HT1080 (cell line): ENCODE measurements around the gene ADORA2B. TPM values are rescaled to one million over a fixed set of nuclear protein-coding genes. Genes with fewer than 3 reads are reported as not detected.
"Not testable (repeated sequence)": the region's sequence is repeated elsewhere in the genome, so short reads cannot be mapped to it uniquely, and the experiment has no call there.

Source experiments
- DNase-seq: peaks from one replicate; pipeline ENCODE4 v3.0.0-alpha.2; 2015; ENCODE audit warnings: low read depth
- polyA plus RNA-seq, 2 experiments: library from polyadenylated mRNA; depleted of rRNA; stranded (reverse); fragments of >200 nt; gene quantifications; 2 replicates each; pipeline ENCODE4 v1.2.3, GENCODE V29; 2015
- total RNA-seq: library from RNA; depleted of rRNA; stranded (reverse); fragments of >200 nt; shearing (Covaris generic); gene quantifications from 2 replicates; pipeline ENCODE4 v1.2.3, GENCODE V29; 2014; rRNA removed

Gene ADORA2B
- 2.8 and 3.2 TPM in 2 replicates for total RNA-seq
- polyA plus RNA-seq (2015; cell fraction: cytosol; rRNA removed) = 6.1 and 7.7 TPM in 2 replicates
- 10.8 and 12.4 TPM in 2 replicates for polyA plus RNA-seq (2015; cell fraction: nucleus; rRNA removed)

DNA sequence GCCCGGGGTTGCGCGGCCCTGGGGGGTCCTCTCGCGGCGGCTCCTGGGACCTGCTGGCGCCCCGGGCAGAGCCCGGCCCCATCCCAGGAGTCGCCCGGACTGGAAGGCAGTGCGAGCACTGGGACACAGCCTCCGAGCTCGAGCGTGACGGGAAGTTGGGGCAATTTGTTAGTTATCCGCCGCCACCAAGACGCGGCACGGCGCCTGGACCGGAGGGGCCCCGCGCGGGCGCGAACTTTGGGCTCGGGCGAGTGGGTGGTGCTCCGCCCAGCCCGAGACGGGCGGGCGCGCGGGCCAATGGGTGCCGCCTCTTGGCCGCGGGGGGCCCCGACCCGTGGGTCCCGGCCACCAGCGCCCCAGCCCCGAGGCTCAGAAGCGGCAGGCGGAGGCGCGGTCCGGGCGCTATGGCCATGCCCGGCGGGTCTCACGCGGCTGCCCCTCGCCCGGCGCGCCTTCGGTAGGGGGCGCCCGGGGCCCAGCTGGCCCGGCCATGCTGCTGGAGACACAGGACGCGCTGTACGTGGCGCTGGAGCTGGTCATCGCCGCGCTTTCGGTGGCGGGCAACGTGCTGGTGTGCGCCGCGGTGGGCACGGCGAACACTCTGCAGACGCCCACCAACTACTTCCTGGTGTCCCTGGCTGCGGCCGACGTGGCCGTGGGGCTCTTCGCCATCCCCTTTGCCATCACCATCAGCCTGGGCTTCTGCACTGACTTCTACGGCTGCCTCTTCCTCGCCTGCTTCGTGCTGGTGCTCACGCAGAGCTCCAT, at the start of gene ADORA2B:
Gene ADORA2B, plus strand, starts transcription at position 372 of the 768 bp plus-strand sequence. Its CDS starts 119 bp downstream, at position 491.
- no peak for DNase-seq

DNA sequence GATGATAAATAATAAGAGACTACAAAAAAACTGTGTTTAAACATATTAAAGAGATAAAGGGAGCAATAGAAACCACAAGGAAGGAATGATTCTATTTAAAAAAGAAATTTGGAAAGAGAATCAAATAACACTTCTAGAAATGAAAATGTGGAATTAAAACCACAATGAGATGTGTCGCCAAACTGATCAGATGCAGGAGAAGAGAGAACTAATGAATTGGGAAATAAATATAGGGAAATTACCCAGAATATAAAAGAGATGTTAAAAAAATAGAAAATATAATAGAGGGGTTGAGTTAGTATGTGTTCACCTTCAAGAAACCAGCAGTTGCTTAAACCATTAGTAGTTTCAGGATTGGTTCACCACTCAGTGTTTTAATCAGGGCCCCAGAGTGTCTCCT, 48.7 kb upstream of the ADORA2B start:
- no peak for DNase-seq

DNA sequence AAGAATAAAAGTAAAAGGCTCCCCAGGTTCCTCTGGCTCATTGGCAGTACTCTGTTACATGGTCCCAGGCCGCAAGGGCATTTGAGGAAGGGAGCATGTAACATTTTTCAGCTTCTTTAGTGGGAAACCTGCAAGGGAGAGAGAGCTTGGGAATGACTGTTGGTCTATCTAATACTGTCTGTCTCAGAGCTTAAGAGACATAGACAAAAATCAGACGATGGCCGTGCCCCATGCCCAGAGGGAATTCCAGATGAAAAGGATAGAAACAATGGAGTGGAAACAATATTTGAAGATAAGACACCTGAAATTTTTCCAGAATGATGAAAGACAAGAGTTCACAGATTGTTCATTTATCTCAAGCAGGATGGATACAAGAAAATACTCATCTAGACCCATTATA, 48.1 kb upstream of the ADORA2B start:
- no peak for DNase-seq

DNA sequence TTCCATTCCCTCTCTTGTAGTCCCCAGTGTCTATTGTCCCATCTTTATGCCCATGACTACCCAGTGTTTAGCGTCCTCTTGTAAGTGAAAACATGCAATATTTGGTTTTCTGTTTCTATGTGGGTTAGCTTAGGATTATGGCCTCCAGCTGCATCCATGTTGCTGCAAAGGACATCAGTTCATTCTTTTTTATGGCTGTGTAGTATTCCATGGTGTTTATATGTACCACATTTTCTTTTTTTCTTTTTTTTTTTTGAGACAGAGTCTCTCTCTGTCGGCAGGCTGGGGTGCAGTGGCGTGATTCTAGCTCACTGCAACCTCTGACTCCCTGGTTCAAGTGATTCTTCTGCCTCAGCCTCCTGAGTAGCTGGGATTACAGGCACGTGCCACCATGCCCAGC, 45.3 kb upstream of the ADORA2B start:
- not testable (repeated sequence) for DNase-seq

DNA sequence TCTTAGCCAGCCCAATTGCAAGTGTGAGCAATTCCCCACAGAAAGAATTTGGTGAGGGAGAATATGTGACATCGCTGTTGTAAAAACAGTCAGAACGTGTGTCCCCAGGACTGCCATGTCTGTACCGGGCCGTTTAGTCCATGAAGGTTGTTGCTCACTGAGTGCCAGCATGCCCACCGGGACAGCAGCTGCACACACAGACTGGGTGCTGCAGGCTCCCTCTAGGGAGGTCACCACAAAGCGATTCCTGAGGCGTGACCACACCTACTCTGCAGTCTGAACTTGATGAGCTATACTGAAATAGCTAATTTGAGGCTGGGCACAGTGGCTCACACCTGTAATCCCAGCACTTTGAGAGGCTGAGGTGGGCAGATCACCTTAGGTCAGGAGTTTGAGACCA, 44.1 kb upstream of the ADORA2B start:
- no peak for DNase-seq

DNA sequence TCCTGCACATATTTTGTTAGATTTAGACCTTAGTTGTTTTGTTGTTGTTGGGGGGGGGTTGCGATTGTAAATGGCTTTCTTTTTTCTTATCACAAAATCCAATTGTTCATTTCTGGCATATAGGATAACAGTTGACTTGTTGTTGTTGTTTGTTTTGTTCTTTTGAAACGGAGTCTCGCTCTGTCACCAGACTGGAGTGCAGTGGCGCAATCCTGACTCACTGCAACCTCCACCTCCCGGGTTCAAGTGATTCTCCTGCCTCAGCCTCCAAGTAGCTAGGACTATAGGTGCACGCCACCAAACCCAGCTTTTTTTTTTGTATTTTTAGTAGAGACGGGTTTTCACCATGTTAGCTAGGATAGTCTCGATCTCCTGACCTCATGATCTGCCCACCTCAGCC, 39.7 kb upstream of the ADORA2B start:
- not testable (repeated sequence) for DNase-seq

DNA sequence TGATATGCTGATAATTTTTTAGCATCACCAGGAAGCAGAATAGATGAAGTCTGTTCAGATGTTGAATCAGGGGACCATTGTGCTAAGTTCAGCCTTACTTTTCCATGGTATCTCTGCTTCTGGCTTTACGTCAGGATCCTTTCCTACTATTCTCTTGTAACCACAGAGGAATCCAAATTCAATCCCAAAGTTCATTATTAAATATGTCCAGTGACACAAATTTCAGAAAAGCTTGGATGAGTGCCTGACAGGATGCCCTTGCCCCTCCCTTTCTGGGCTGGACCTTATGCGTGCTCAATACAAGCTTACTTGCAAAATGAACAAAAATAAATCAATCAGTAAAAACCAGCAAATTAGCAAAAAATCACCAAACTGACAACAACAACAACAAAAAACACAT, 37.6 kb upstream of the ADORA2B start:
- DNase-seq = no peak

DNA sequence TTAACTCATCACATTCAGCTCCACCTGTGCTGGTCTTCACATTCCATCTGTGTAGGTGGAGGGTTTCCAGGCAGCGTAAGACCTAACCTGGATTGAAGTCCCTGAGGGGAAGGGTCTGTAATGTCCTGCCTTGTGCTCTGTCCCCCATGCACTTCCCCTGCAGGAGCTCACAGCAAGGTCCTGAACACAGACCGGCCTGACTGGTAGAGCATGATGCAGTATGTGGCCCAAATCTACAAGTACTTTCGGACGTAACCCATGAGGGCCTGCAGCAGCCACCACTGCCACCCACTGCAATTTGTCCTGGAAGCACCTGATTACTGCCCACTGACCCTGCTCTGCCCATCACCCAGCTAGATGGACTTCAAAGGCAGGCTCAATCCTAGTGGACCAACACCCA, 36.6 kb upstream of the ADORA2B start:
- DNase-seq = no peak

DNA sequence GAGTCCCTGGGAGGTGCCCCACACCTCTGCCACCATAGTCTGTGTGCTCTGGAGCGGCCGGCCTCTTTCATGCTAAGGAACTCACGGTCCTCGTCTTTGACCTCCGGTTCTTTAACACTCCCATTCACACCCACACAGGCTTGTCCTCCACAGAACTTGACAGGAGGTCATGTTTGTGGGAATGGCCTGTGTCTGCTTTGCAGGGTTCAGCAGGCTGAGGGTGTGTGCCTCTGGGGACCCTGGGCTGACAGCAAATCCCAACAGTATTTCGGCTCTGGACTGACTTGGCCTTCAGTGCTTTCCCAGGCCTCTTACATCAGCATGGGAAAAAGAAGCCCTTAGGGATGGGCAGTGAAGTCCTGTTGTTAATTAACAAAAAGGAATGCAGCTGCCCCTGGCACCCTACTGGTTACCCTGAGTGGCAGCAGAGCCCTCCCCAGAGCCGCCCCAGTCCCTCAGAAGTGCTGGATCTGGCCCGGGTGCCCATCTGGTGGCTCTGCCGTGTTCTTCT, 35.4 kb upstream of the ADORA2B start:
- no peak for DNase-seq

DNA sequence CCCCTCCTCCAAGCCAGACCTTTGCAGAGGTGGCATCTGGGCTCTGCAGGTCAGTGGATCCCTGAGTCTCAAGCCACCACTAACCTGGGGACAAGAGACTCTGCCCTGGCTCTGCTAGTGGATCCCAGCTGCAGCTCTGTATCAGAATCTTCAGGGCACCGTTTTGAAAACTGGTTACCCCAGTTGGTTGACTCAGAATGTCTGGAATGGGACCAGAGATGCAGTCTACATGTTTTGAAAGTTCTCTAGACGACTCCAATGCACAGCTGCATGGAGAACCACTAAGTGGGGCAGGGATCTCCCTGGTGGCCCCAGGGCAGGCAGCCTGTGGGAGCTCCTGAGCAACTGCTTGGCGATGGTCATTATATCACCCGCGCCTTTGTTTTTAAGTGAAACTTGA, 34.1 kb upstream of the ADORA2B start:
- DNase-seq = no peak

DNA sequence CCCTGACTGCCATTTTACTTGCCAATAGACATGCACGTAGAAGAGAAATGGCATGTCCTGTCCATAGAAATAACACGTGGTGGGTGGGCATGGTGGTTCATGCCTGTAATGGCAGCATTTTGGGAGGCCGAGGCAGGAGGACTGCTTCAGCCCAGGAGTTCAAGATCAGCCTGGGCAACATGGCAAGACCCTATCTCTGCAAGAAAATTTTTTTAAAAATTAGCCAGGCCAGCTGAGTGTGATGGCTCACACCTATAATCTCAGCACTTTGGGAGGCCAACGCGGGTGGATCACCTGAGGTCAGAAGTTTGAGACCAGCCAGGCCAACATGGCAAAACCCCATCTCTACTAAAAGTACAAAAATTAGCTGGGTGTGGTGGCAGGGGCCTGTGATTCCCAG, 33.2 kb upstream of the ADORA2B start:
- DNase-seq = not testable (repeated sequence)

DNA sequence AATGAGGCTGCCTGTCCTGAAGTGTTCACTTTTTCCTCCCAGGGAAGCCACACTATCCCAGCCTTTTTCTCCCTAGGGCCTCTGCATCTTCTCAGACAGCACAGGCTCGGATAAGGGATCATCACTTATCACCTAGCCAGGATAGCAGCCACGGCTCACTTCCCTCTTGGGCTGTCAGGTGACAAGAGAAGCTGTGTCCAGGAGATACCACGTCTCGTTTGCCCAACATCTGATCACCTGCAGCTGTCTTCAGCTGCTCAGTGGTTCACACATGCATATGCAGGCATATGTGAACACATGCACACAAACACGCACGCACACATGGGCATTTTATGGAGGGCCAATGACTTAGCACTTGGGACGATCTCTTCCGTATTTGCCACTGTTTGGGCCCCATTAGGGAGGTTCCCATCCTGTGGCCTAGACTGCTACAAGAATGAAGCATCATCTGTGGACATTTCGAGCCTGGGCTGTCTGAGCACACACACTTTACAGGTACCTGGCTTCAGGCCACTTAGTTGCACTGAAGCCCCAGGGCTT, 32.4 kb upstream of the ADORA2B start:
- DNase-seq = no peak

DNA sequence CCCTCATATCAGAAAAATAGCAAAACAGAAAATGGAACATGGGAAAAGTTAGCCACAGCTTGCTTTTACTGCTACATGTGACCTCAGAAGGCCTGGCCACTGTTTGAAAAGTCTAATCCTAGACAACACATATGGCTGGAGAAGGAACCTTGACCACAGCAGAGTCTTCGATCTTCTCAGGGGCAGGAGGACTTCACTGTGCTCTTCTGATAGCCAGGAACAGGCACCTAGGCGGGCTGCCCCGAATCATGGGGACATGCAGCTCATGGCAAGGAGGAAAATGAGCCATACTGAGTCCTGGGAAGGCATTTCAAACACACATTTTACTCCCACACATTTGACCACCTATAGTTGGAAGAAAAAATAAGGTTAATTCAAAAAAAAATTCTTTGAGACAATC, 31.1 kb upstream of the ADORA2B start:
- no peak for DNase-seq

DNA sequence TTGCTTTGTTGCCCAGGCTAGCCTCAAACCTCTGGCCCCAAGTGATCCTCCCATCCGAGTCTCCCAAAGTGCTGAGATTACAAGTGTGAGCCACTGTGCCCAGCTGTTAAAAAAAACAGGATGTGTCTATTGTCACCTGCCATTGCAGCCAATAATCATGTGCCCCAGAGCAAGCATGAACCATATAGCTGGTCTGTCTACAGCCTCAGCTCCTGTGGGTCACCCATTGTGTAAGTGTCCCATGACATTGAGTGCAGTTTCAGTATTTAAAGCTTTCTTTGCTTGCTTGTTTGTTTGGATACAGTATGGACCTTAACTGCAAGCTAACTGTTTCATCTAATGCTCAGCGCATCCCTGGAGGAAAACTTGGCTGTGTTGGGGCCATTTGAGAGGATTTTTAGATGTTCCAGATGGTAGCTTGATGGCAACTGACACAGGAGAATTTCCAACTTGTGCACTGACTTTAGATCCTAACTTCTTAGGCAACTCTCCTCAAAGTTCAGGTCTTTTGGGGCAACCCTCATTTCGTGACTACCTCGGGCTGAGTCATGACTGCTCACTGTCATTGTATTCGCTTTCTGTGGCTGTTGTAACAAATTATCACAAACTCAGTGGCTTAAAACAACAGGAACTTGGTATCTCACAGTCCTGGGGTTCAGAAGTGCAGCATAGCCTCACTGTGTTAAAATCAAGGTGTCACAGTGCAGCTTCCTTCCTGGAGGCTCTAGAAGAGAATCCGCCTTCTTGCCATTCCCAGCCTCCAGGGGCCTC, 30.3 kb upstream of the ADORA2B start:
- DNase-seq = peak; percentile 87

DNA sequence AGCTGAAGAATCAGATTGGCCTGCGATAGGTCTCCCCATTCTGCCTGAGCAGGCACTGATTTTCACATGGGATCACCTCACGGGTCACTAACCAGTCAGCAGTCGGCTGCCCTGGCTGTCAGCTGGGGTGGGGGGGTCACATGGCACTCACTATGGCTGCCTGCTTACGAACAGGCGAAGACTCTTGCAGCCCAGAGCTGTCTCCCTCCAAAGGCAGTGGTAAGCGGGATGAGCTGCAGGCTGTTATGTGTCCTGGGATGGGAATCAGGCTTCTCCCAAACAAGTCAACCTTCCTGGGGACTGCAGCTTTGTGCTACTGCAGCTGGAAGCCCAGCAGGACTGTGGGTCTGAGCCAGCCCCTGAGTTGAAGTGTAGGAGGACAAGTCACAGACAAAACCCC, 29.0 kb upstream of the ADORA2B start:
- DNase-seq = no peak

DNA sequence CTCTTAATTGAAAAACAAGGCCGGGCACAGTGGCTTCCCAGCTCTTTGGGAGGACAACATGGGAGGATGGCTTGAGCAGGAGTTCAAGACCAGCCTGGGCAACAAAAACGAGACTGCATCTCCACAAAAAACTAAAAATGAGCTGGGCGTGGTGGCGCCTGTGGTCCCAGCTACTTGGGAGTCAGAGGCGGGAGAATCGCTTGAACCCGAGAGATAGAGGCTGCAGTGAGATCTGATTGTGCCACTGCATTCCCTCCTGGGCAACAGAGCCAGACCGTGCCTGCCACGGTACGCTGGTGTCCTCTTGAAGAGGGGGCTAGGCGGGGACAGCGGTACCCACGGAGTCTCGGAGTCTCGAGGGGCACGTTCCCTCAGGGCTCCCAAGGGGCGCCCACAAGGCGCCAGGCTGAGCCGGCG, 27.9 kb upstream of the ADORA2B start:
- DNase-seq = no peak

DNA sequence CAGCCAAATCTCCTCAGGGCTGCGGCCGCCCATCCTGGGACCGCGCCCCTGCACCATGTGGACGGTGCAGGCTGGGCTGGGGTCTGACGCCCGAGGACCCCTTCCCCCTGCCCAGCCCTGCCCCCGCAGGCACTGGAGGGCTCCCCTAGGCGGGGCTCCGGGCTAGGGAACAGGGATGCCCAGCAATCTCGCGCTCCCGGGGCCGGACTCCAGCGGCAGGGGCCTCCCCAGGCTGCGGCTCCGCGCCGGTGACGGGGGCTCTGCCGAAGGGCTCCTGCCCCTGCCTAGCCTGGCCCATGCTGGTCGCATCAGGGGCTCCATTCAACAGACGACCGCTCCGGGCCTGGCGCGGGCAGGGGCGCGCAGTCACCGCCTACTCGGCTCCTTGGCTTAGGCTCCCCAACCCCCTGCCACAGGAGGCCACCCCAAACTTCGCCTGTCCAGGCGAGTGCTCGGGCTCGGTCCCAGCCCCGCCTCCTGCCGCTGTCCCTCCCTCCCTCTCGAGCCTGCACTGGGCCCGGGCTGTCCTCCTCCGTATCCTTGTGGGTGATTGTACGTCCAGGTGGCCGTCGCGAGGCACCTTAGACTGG, 27.4 kb upstream of the ADORA2B start:
- no peak for DNase-seq

DNA sequence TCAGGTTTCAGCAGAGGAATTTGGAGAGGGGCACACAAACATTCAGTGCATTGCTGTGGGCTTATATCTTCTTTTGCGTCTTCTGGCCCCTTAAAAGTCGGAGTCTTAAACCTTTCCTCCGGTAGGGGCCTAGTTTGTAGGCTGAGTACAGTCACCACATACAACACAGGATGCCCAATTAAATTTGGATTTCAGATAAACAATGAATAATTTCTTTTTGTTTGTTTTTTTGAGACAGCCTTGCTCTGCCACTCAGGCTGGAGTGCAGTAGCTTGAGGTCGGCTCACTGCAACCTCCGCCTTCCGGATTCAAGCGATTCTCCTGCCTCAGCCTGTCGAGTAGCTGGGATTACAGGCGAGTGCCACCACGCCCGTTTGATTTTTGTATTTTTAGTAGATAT, 26.7 kb upstream of the ADORA2B start:
- DNase-seq = no peak

DNA sequence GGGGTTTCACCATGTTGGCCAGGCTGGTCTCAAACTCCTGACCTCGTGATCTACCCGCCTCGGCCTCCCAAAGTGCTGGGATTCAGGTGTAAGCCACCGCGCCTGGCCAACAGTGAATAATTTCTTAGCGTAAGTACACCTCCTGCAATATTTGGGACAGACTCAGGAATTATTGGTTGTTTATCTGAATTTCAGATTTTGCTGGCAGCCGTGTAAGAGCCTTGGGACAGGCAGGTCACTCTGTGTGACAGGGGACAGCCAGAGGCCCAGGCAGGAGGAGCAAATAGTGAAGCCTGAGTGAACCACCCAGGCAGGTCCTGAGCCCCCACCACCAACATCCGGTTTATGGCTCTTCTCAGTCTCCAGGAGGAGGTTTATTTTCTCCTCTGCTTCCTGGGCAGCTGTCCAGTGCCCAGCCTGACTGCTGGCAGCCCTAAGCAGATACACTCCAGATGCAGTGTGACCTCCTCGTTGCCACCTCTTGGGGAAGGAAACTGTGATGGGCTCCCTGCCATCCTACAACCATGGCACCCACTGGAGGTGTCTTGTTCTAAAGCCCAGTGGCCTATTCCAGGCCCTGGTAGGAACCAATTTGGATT, 26.2 kb upstream of the ADORA2B start:
- DNase-seq = peak; percentile 18

DNA sequence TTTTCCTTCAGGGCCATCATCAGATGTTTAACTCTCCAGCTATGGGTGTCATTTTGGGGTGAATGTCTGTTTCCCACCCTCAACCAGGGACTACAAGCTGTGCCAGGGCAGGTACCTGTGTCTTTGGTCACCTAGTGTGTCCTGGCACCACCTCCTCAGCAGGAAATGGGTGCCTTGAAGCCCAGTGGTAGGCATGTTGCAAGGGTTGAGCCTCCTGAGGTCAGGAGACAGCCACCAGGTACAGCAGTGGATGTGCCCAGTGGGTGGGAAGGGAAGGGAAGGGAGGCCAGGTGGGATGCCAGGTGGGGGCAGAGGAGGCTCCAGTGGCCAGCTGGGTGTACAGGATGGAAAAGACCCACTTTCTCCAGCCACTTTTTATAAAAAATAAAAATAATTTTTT, 25.5 kb upstream of the ADORA2B start:
- DNase-seq = no peak

DNA sequence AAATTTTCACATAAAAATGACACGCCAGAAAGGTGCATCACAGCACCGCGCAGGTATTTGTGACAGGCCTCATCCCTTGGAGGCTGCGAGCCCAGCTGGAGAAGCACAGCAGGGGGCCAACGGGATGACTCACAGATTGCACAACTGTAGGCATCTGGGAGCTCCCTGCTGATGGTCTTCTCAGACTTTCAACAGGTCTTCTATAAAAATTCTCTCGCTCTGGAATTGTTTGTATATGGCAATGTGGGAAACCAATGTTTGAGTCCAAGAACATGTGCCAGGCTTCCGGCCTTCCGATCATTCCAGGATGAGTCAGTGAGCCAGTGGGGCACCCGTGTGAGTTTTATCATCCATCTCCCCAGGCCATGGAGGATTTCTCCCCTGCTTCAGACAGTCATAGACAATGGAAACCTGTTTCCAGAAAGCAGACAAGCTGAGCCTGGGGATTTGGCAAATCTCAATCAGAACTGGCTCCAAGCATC, 24.1 kb upstream of the ADORA2B start:
- peak; percentile 99 for DNase-seq
